Astrocyte of the cerebellum (primary cell): ENCODE measurements around the gene IGF2BP2.

Source experiments
- DNase-seq: peaks from one replicate; pipeline ENCODE4 v3.0.0-alpha.2; 2011; ENCODE audit warnings: low read depth
- H3K4me3 ChIP-seq: 2 replicates; pipeline ENCODE4 v1.5.1; 2011; ENCODE audit warnings: mild to moderate bottlenecking, low read depth, low read length, moderate library complexity
- in situ Hi-C: cut with HindIII; loops from 2 replicates; pipeline ENCODE4 v1.10.0; 2017; ENCODE audit warnings: low sequenced_read_pairs
- TF ChIP-seq, protein P1 (sequence below): IDR thresholded peaks from 2 replicates; pipeline ENCODE4 v1.5.1; 2012; ENCODE audit warnings: low read length, low read depth, moderate library complexity, mild to moderate bottlenecking; ENCODE audit errors: missing control alignments

IGF2BP2 gene

DNA sequence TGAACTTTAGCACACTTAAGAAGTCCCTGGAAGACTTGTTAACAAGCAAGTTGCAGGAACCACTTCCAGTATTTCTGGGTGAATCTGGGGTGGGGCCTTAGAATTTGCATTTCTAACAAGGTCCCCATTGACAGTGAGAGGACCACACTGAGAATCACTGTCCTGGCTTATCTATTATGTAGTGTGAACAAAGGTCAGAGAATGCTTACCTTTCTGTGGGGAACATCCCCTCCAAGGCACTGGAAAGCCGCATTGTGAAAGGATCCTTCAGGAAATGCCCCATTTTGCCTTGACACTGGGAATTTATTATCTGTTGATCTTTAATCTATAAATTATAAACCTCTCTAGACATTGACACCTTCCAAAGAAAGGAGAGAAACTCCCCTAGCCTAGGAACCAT, 74.8 kb downstream of the IGF2BP2 start:
- H3K4me3 ChIP-seq = no peak overlapping the region
- DNase-seq = no peak
- in situ Hi-C loops = no loop called here
- TF ChIP-seq, protein P1, sequence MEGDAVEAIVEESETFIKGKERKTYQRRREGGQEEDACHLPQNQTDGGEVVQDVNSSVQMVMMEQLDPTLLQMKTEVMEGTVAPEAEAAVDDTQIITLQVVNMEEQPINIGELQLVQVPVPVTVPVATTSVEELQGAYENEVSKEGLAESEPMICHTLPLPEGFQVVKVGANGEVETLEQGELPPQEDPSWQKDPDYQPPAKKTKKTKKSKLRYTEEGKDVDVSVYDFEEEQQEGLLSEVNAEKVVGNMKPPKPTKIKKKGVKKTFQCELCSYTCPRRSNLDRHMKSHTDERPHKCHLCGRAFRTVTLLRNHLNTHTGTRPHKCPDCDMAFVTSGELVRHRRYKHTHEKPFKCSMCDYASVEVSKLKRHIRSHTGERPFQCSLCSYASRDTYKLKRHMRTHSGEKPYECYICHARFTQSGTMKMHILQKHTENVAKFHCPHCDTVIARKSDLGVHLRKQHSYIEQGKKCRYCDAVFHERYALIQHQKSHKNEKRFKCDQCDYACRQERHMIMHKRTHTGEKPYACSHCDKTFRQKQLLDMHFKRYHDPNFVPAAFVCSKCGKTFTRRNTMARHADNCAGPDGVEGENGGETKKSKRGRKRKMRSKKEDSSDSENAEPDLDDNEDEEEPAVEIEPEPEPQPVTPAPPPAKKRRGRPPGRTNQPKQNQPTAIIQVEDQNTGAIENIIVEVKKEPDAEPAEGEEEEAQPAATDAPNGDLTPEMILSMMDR = no peak

DNA sequence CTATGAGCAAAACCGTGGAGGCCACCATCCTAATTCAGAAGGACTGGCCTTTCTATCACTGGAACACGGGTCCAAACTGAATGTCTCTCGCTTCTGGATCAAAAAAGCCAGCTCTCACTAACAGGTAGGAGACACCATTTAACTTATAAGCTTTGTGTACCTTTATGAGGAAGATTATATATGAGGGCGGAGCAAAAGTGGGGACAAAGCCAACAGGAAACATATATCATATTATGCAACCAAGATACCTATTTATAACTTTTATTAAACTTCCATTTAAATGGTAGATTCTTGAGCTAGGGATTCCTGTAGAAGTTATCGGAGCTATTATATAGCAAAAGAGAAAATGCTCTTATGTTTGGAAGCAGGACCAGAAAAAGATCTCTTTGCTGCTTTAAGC, 78.4 kb downstream of the IGF2BP2 start:
- TF ChIP-seq, protein P1 = no peak
- in situ Hi-C loops = loop anchor here (5.0 kb wide), 1 partner anchor 71 kb away; no protein-coding TSS in a partner anchor
- DNase-seq = no peak
- H3K4me3 ChIP-seq = no peak overlapping the region

DNA sequence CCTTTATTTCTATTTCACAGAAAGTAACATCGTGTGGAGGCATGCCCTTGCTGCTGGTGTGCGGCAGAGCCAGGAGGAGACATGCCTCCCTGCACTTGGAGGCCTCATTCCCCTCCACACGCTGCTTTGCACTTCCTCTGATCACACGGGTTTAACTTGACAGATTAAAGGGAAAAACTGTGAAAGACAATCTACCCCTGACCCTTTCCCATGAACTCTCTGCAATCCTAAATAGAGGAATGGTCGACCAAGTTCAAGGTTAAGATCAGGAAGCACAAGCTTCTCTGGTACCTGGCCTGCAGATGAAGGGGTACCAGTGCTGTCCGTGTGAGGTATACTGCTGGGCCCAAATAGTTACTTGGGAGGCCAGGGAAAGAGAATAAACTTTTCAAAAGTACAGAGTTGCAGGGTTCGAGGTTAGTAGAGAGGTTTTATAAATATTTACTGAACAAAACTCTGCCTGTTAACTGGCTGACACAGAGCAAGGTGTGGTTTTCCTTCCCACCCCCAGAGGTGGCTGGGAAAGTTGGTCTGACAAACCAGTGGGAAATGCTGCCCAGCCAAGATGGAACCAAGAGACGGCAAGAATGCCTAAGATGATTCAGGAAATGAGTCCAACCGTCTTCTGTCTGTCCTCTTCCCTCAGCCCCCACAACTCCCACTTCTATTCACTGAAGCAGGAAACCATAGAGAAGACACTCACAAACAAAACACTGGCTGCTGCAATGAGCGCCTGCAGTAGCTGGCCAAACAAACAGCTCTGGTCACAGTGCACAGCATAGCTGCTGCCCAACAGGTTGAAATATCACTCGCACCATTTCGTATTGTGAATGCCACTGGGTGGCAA, 79.6 kb downstream of the IGF2BP2 start:
- DNase-seq = peak; percentile 58
- TF ChIP-seq, protein P1 = no peak
- H3K4me3 ChIP-seq = no peak overlapping the region
- in situ Hi-C loops = loop anchor here (5.0 kb wide), 1 partner anchor 72 kb away; no protein-coding TSS in a partner anchor

DNA sequence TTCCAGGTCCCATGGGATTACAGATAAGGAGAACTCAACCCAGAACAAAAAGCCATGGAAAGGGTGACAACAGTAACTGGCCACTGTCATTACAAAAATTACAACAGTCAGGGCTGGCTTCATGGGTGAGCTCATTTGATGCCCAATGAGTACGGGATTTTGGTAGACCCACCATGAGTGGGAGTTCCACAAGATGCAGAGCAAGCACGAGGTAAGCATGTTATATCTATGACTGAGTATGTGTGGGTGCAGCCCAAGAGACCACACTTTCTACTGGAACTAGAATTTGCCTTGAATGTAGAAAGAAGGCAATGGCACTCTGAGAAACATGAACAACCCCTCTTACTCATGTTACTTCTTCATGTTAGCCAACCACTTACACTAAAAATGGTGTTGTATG, 83.3 kb downstream of the IGF2BP2 start:
- in situ Hi-C loops = no loop called here
- no peak overlapping the region for H3K4me3 ChIP-seq
- TF ChIP-seq, protein P1 = no peak
- DNase-seq = no peak

DNA sequence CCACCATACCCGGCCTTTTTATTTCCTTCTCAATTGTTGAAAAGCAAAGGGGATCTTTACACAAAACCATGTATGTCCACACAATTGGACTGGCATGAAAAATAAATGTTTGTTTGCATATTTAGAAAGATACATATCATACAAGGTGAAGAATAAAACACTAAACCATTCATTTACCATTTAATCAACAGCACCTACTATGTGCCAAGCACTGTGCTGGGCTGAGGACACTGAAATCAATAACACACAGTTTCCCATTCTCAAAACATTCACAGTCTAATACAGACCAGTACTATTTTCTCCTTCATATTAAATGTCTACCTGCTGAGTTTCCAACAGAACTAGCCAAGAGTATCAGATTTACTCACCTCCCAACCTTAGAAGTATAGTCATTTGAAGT, 84.7 kb downstream of the IGF2BP2 start:
- H3K4me3 ChIP-seq = no peak overlapping the region
- TF ChIP-seq, protein P1 = no peak
- in situ Hi-C loops = no loop called here
- no peak for DNase-seq

DNA sequence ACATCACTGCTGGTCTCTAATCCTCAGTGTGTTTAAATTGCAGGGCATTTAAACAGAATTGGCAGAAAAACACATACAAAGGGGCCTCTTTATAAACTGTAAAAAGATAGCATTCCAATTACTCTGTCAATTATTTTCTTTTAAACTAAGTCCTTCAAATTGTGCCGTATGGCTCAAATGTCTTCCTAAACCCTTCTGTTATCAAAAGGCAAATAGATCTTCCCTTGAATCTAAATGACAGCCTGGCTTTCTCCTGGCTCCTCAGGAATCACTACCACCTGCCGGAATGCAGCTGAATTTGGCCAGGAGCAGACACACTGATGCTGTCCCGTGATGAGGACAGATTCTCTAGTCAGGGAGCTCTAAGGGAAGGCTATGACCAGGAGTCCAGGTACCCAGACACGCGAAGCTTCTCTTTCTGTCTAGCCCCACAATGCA, 85.6 kb downstream of the IGF2BP2 start:
- no peak for DNase-seq
- in situ Hi-C loops = no loop called here
- no peak overlapping the region for H3K4me3 ChIP-seq
- TF ChIP-seq, protein P1 = no peak
